AG09319 (cell line): ENCODE results near the gene SOAT2.
"Not testable (repeated sequence)": the region's sequence is repeated elsewhere in the genome, so short reads cannot be mapped to it uniquely, and the experiment has no call there.

Source experiments
- DNase-seq: peaks from one replicate; pipeline ENCODE4 v3.0.0-alpha.2; 2010; ENCODE audit warnings: low read depth; ENCODE audit errors: extremely low read depth
- TF ChIP-seq, protein P1 (sequence below): IDR thresholded peaks from 2 replicates; pipeline ENCODE4 v1.5.1; 2011; ENCODE audit warnings: low read depth, mild to moderate bottlenecking, inconsistent platforms, low read length, moderate library complexity

SOAT2 gene

DNA sequence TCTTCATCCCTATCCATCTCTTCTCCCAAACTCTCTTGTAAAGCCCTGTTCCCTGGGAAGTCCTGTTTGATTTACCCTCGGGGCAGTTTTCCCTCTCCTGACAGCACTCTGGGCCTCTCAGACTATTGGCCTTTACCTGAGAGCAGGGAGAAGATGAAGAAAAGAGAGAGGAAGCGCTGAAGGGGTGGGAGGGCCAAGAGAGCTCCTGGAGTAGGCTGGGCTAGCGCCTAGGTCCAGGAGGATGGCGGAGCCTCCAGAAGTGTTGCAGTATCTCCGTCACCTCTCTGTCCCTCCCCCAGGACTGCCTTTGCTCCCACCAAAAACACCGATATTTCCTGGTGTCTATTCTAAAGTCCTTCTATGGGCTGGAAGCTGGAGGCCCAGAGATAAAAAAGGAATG is 11.5 kb upstream of the SOAT2 start:
- DNase-seq: no peak
- TF ChIP-seq, protein P1, sequence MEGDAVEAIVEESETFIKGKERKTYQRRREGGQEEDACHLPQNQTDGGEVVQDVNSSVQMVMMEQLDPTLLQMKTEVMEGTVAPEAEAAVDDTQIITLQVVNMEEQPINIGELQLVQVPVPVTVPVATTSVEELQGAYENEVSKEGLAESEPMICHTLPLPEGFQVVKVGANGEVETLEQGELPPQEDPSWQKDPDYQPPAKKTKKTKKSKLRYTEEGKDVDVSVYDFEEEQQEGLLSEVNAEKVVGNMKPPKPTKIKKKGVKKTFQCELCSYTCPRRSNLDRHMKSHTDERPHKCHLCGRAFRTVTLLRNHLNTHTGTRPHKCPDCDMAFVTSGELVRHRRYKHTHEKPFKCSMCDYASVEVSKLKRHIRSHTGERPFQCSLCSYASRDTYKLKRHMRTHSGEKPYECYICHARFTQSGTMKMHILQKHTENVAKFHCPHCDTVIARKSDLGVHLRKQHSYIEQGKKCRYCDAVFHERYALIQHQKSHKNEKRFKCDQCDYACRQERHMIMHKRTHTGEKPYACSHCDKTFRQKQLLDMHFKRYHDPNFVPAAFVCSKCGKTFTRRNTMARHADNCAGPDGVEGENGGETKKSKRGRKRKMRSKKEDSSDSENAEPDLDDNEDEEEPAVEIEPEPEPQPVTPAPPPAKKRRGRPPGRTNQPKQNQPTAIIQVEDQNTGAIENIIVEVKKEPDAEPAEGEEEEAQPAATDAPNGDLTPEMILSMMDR: no peak

DNA sequence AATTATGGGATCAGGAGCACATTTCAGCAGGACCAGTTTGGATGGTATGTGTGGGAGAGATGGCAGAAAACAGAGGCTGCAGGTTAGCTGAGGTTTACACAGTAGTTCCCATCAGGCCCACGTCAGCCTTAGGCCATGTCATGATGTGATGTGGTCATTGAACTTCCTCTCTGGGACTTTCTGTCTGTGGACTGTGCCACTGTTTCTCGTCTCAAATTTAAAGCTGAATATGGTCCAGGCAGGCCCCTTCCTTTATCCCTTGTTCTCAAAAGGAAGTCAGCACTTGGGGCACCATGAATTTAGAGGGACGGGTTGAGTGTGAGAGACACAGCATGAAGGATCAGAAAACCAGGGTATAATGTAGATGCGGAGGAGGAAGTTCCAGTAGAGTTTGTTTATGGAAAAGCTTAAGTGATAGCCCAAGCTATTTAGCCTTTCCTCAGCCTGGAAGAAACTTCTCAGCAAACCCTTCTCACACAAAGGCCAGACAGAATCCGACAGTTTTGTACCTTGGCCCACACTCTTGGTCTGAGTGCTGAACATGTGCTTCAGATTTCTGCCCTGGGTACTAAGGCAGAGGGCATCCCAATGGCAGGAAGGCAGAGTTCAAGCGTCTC is 9.4 kb upstream of the SOAT2 start:
- DNase-seq: no peak
- TF ChIP-seq, protein P1: no peak

DNA sequence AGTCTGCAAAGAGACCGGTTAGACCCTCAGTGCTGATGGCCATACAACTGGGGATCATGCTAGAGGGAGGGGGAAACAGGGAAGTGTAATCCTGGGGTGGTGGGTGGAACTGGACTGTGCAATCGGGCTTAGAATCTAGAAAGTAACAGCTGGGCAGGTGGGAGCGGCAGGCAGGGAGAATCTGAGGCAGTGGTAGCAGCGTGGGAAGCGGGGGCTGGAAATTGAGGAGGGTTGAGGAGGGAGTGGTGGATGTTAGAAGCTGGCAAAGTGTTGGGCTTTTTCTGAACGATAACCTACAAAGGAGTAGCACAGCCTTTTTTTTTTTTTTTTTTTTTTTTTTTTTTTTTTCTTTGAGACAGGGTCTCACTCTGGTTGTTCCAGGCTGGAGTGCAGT is 8.9 kb upstream of the SOAT2 start:
- TF ChIP-seq, protein P1: no peak
- DNase-seq: no peak

DNA sequence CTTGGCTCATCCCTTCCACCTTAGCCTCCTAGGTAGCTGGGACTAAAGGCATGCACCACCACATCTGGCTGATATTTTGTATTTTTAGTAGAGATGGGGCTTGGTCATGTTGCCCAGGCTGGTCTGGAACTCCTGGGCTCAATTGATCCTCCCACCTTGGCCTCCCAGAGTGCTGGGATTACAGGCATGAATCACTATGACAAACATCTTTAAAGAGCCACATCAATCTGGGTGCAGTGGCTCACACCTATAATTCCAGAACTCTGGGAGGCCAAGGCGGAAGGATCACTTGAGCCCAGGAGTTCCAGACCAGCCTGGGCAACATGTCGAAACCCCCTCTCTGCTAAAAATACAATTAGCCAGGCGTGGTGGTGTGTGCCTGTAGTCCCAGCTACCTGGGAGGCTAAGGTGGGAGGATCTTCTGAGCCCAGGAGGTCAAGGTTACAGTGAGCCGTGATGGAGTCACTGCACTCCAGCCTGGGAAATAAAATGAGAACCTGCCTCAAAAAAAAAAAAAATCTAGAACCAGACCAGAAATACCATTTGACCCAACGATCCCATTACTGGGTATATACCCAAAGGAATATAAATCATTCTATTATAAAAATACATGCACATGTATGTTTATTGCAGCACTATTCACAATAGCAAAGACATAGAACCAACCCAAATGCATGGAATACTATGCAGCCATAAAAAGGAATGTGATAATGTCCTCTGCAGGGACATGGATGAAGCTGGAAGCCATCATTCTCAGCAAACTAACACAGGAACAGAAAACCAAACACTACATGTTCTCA is 8.3 kb upstream of the SOAT2 start:
- DNase-seq: not testable (repeated sequence)

DNA sequence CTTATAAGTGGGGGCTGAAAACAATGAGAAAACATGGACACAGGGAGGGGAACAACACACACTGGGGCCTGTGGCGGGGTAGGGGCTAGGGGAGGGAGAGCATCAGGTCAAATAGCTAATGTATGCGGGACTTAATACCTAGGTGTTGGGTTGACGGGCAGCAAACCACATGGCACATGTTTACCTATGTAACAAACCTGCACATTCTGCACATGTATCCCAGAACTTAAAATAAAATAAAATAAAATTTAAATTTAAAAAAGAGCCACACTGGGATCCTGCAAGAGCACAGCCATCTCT is 7.7 kb upstream of the SOAT2 start:
- not testable (repeated sequence) for DNase-seq

DNA sequence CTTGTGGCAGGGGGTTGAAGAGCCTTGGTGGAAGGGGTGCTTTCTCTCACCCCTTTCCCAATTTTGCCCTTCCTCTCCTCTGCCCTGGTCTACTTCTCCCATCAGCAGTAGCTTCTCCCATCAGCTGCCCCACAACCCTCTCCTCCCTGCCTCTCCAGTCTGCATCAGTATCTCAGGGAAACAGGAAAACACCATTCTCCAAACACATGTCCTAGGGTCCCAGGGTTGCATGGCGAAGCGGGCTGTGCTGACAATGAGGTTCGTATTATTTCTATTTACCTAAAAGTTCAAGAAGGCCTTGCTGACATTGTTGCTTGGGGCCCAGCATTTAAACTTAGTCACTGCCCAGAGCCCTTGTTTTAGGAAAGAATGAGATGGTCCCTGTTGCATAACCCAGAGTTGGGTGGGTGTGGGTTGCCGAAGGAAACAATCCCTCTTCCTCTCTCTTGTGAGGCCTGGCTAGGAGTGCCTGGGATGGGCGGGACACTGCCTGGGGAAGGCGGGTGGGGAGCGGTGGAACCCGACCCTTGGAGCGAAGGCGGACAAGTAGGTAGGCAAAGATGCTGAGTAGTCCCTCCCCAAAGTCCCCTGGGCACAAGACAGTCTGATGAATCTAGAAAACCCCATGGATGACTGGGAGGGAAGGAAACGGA is 7.1 kb upstream of the SOAT2 start:
- TF ChIP-seq, protein P1: no peak
- DNase-seq: peak; percentile 85

- DNase-seq: no peak
- TF ChIP-seq, protein P1: no peak
Observed at GRCh38 chr12:53096759-53097158, 6.5 kb upstream of the SOAT2 start.

DNA sequence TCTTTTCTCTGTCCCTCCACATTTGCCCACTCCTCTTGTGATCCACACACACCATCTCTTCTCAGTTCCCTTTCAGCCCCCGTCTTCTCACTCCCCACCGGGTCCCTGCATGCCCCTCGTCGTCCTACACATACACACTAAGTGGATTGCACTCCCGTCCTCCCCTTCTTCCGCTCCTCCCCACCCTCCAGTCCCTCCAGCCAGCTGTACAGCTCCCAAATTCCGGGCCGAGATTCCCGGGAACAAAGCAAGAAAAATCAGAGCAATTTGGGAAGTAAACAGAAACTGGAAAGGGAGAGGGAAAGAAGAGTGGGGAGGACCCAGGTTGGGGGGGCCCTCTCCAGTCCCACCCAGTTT is 6.1 kb upstream of the SOAT2 start:
- no peak for DNase-seq

More for the DNA sequence above, 6.1 kb upstream of the SOAT2 start:
- TF ChIP-seq, protein P1: no peak
